KBM-7 (cell line): ENCODE data around the gene MTCL1.

ENCODE experiments used
- DNase-seq: peaks from one replicate; pipeline ENCODE4 v3.0.0-alpha.2; 2015
- in situ Hi-C: fragments of 300-500 bp; cut with MboI; formaldehyde crosslinking; loops from 2 replicates; pipeline ENCODE4 v1.14.3; 2020; ENCODE audit warnings: low sequenced_read_pairs, low pct_unique_long_range_greater_than_20kb, mixed read lengths

Gene MTCL1

DNA sequence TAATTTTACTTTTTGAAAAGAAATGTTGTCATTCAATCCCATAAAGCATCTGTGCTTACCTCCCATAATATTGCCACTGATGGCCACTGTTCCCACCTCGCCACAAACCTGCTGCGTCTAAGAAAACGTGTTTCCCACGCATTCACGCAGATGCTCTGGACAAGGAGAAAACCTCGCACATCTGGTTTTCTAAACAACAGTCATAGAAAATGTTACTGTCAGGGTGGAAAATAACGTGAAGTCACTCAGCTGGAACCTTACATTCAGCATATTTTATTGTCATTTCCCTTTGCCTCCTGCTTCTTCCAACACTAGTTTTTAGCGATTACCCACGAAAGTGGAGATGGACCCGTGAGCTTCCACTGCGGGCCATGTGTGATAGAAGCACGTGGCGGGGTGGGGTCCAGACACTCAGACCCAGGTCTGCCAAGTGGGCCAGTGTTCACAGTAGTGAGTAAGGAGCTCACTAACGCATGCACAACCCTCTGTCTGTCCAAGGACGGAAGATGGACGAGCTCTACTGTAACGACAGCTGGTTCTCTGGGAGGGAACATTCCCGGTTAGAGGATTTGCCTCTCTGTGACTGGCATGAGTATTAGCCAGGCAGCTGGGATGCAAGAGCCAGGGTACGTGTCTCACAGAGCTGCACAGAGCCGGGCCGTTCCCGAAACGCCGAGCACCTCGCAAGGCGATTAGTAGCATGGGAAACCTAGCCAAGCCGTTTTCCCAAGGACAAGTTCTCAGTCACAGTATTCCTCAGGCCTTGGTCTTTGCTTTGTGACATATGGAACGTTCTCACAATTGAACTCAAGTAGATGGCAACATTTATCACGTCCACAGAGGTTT, 94.5 kb downstream of the MTCL1 start:
- in situ Hi-C loops, result no loop called here
- DNase-seq, result no peak

DNA sequence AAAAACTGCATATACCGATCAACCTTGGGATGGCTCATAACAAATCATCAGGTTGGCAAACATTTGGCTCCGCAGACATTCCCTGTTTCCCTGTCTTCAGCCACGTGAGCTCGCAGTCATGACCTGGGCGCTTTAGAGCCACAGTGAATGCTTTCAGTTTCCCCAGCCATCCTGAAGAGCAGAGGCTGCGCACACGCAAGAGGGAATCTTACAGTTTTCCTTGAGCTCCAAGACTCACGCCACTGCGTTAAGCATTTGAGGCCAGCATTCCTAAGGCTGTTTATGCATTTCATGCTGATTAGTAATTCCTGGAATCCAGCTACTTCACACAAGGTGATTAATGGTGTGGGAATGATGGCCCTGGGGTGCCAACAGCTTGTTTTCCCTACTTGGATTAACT, 95.1 kb downstream of the MTCL1 start:
- no peak for DNase-seq
- in situ Hi-C loops, result no loop called here

DNA sequence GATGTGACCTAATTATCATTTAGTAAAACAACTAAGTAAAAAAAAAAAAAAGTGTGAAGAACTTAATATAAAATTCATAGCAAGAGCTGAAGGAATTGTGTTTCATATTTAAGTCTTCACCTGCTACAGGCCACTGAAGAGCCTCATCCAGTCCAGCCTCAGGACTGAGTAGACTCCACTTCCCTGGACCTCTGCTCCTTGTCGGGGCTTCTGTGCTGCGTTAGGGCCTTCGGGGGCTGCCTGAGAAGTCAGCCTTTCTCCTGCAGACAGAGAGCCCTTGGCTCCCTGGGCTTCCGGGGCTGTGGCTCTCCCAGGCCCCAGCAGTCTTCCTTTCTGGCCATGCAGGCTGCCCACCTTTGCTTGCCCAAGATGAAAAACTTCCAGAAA, 95.5 kb downstream of the MTCL1 start:
- DNase-seq, result no peak
- in situ Hi-C loops, result no loop called here

DNA sequence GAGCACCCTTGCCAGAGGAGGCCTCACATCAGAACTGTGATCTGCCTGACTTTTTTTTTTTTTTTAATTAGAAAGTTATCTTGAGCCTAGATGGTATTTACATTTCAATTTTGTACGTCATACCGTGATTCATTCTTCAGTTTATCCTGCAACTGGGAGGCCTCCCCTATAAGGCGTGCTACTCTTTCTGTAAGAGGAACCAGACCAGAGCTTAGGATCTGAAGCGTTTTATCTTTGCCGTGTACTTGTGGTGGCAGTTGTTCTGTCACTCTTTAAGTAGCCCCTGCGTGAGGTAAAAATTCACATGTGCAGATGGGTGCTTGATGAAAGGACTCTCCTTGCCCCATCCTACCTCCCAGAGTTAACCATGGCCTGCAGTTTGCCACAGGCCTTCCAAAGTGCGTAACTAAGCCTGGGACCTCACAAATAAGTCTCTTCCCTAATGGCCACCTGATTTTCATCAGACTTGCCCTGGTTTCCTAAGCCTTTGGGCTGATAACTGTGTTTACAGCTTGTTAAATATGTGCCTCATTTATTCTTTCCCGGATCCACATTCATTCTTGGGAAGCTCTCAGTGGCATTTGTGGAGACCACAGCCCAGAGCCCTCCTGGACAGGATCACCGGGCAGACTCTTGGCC, 96.0 kb downstream of the MTCL1 start:
- in situ Hi-C loops, result no loop called here
- no peak for DNase-seq

DNA sequence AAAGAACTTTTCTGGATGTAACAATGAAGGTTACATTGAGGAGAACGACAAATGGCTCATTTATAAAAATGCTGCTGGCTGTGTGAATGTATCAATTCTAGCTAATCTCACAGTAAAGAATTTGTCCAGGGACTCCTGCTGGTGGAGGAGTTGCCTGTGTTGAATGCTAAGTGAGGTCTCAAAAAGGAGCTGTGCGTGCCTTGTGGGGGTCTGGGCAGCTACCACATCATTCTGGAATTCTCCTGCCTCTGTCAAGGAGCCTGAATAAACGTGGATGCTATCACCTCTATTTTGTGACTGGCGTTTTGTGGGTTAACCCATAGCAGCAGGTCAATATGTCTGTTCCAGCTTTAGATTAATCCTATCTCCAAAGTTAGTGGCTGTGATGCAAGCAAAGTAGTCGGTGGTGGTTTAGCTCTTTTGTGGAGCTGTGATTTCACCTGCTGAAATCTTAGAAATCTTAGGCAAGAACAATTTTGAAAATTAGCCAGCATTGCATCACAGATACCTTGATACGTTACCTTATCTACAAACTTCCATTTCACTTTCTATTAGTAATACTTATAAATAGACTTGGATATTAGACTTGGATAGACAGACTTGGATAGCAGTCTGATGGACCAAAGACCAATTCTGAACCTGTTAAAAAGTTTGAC, 96.8 kb downstream of the MTCL1 start:
- no peak for DNase-seq
- in situ Hi-C loops, result no loop called here

DNA sequence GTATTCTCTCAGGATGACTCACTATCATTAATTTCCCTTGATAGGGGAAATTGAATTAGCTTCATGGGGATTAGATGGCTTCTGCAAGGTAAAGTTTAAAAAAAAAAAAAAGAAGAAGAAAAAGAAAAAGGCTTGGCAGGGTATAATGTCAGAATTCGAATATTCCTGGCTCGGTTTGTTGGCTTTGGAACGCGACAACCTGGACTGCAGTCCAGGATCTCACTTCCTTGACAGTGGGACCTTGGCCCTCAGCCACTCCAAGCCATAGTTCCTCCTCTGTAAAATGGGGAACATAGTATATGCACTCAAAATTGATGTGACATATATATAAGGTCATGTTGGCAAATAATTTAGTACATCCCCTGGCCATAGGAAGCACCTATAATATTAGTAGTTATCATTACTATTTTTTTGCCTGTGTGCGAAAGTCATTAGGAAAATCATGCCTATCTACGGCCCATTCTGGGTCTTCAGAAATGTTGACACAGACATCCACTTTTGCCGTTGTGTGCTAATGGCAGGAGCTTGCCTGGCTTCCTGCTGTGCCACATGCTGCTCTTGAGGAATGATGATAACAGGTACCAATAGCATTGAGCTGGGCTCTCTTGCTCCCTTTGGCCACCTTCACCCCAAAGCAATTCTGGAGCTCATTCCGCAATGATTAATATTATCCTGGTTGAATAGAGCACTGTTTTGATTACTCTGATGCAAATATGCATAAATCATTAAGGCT, 97.9 kb downstream of the MTCL1 start:
- in situ Hi-C loops, result no loop called here
- DNase-seq, result no peak

DNA sequence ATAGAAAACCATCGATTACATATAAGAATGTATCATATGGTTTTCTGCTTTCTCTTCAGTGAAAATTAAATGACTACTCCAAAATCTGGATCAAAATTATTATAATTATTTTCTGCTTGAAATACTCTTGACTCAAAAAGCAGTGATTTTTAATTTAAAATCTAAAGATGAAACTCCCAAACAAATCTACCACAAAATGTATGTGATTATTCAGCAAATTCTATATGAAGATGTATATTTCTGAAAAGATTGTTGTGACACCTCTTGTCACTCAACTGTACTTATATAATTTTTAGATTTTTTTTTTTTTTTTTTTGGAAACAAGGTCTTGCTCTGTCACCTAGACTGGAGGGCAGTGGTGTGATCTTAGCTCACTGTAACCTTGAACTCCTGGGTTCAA, 98.6 kb downstream of the MTCL1 start:
- no peak for DNase-seq
- in situ Hi-C loops, result no loop called here

DNA sequence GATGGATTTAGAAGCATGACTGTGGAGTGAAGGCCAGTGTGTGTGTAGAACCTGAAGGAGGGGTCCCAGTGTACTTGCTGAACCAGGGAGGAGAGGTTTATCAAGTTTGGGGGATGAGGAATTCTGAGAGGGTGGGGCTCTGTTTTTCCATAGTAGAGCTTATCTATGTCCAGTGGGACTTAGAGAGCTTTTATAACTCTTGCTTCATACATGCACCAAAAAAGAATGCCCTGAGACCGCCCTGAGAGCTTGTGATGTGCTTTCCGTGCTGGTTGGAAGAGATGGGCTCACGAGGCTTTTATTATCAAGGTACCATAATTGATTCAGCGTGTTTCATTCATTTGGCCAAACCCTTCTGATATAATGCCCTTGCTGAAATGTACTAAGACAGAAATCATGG, 100.2 kb downstream of the MTCL1 start:
- no peak for DNase-seq
- in situ Hi-C loops, result no loop called here

DNA sequence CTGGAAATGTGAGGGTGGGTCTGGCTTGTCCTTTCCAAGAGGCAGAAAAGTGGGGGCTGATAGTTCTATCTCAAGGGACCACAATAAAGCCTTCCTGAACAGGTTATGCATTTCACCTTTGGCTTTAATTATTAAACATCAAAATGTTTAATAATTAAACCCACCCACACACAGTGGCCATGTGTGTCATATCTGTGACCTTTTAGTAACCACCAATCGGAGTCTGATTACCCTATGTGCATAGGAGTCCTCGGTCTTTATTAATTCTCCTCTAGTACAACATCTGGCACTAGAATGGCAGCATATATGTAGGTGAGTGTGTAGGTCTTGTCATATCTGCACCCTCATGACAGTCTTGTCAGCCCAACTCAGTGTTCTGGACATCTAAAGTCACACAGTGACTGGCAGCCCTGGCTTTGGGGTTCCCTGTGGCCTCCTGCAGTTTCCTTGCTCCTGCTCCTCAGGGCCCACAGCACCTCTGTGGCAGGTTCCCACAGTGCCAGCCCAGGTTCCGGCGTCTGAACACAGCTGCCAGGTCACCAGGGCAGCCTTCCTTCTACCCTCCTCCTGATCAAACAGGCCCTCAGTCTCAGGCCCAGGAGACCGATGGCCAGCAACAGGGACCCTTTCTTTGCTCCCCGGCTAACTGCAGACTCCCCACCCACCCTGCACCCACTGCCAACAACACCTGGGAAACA, 100.9 kb downstream of the MTCL1 start:
- in situ Hi-C loops, result no loop called here
- DNase-seq, result no peak

DNA sequence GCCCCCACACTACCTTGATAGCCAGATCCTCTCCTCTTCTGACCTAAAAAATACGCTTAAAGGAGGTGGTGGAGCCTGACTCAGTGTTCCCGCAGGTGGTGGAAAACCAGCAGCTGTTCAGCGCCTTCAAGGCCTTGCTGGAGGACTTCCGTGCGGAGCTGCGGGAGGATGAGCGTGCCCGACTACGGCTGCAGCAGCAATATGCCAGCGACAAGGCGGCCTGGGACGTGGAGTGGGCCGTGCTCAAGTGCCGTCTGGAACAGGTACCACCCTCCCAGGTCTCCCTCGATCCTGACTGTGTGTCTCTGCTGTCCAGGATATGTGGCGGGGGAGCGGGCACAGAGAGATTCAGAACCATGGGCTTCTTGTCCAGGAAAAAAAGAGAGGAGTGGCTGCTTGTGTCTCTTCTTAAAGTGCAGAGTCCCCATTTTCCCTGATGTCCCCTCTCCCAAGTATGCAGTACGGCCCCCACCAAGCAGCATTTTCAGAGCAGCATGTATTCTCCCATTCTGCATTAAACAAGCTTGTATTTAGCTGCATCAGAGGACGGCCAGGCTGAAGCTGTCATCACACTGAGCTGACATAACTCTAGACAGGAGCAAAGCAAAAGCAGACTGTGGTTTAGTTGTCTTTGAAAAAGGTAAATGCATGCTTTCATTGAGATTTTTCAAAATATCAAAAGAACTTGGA, 101.6 kb downstream of the MTCL1 start:
- in situ Hi-C loops, result no loop called here
- no peak for DNase-seq

DNA sequence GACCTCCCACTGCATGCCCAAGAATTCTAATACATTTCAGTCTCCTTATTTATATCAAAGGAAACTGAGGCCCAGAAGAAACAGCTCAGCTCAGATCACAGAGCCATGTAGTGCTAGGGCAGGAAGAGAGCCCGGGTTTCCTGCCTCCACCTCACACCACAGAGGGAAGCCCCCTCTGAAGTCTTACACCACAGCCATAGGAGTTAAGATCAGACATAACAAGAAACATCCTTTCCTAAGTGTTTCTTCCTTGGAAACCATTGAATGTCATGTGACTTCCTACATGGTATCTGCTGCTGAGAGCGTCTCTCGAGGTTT, 102.1 kb downstream of the MTCL1 start:
- in situ Hi-C loops, result no loop called here
- DNase-seq, result no peak

DNA sequence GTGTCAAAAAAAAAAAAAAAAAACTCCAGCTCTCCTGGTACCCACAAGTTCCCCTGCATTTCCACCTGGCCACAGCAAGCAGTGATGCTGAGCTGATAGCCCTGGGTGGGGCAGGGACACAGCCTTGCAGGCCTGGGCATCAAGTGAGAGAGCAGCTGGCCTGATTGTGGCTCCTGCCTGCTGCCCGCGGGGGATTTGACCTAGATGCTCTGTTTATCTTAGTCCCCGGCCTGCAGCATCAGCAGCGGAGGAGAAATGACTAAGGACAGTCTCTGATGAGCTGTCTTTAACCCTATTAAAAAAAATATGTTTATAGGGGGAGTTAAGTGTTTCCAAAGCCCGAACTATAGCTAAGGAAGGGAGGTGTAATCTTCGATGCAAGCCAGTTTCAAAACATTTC, 102.6 kb downstream of the MTCL1 start:
- in situ Hi-C loops, result no loop called here
- no peak for DNase-seq

DNA sequence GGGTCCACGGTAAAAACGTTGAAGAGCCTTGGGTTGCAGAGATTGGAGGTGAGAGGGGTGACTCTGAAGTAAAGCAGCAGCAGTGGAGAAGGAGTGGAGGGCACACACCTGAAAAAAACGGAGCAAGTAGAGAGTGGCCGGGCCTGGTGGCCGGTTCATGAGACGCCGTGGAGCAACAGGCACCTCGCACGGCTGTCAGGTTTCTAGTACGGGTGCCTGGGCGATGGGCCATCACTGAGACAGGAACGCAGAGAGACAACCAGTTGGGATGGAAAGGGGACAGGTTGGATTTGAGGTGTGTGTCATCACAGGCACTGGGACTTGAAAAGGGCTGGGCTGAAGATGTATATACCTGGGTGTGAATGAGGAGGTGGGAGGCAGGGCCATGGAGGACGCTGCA, 104.2 kb downstream of the MTCL1 start:
- in situ Hi-C loops, result no loop called here
- DNase-seq, result no peak

DNA sequence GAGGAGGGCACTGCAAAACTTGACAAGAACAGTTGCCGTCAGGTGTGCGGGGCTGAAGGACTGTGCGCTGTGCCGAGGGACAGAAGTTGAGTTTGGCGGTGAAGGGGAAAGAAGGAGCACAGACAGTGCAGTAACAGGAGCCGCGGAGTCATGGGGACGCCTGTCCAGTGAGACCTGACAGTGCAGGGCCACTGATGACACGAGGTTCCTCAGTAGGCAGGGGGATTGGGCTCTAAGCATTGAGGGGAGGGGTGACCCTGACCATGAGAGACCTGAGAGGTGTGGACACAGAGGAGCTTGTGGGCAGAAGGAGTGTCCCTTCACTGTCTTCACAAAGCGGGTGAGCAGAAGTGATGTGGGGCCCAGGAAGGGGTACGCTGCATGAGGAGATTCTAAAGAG, 104.8 kb downstream of the MTCL1 start:
- in situ Hi-C loops, result no loop called here
- DNase-seq, result no peak

DNA sequence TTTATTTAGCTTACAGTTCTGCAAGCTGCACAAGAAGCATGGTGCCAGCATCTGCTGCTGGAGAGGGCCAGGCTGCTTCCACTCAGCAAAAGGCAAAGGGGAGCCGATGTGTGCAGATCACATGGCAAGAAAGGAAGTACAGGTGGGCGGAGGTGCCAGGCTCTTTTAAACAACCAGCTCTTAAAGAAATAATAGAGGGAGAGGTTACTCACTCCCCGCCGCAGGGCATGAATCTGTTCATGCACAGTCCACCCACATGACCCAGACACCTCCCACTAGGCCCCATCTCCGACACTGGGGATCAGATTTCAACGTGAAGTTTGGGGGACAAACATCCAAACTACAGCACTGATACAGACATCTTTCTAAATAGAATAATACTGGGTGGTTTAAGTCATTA, 105.8 kb downstream of the MTCL1 start:
- no peak for DNase-seq
- in situ Hi-C loops, result no loop called here

DNA sequence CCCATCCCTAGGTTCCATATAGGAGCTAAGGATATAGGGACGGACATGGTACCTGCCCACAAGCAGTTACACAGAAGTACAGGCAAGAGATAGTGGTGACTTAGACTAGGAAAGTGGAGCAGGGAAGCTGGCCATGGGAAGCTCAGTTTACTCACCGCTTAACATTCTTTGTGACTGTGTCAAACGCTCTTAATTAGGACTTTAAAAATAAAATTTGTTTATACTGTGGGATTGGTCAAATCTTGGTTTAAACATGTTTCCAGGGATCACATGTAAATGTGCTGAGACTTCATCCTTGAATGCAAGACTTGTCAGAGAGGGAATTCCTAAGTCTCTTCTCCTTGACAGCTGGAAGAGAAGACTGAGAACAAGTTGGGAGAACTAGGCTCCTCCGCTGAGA, 107.3 kb downstream of the MTCL1 start:
- no peak for DNase-seq
- in situ Hi-C loops, result no loop called here

DNA sequence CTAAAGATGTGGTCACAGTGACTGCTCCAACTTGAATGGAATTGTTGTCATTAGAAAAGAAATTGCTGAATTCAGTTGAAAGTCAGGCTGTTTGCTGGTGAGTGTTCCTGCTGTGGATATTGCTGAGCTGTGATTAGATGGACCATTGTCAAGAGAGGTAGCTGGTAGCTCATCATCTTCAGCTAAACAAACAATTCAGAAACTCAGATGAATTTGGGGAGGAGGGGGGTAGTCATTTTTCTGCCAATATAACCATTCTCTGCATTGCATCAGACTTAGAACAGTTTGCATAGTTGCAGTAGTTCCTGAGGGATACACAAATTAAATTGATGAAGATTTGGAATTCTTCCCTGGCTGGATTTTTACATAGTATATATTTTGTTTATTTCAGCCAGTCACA, 108.3 kb downstream of the MTCL1 start:
- no peak for DNase-seq
- in situ Hi-C loops, result no loop called here

DNA sequence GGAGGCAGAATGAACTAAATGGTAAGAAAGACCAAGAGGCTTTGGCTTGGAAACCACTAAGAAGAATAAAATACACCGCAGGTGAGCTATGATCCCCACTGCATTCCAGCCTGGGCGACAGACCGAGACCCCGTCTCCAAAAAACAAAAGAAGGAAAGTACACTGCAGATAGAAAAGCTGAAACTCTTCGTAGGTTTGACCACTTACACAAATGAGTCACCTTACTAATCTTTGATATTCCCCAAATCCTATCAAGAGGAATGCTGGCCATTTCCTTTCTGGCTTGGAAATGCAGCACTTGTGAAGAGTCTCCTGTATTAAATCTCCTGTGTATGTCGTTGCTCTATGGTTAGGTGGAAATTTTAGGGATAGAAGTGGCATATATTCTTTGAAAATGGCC, 108.8 kb downstream of the MTCL1 start:
- DNase-seq, result no peak

DNA sequence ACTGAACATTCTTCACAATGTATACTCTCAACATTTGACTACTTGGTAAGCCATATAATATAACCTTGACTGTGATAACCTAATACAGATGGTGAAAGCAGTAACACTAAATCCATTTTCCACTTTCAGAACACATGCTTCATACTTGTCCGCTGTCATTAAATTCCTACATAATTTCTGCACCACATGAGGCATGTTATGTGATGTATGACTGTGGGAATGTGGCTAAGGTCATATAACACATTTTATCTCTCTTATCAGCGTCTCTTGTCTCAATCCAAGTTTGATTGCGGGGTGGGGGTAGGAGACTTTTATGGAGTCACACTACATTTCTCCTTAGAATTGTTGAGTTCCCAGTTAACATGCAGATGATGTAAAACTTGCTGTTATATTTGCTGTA, 110.9 kb downstream of the MTCL1 start:
- no peak for DNase-seq
- in situ Hi-C loops, result no loop called here

More for the DNA sequence above, 108.8 kb downstream of the MTCL1 start:
- in situ Hi-C loops, result no loop called here
